CD4-positive, alpha-beta T cell treated with Interleukin-4 for 1 hour (primary cell): ENCODE data around the gene MPRIP.
"Not testable (repeated sequence)": the region's sequence is repeated elsewhere in the genome, so short reads cannot be mapped to it uniquely, and the experiment has no call there.

ENCODE experiments used
- DNase-seq, 2 donors: peaks; one replicate each; pipeline ENCODE4 v3.0.0-alpha.2; 2020 to 2022

Gene MPRIP

DNA sequence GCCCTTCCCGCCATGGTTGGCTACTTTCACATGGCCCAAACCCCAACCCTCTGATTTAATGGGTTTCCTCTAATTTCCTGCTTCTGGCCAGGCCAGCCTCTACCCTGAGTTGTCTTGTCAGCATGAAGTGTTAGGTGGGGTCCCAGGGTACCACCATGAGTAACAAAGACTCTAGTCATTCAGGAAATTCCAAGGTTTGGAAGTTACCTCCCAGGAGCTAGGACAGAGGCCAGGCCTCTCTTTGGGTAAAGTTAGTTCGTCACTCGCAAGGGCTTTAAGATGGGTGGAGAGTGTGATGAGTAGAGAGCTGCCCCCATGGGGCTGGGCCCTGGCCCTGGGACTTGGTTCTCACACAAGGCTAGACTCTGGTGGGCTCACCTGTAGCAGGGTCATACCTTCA is 109.3 kb downstream of the MPRIP start:
- no peak for DNase-seq

DNA sequence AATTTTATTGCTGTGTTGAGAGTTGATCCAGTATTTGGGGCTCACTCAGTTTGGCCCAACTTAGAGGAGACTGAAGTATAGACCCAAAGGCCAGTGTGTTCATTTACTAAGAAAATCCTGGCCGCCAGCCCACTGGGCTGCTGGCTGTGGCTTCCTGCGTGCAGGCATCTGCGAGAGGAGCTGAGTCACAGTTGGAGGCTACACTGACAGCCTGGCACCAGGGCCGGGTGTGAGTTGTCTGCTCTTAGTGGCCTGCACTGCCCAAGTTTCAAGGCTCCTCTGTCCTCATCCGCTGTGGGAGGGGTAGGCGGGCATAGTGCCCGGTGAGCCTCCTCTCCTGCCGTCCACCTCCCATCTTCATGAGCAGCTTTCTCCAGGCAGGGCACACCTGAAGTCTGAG is 109.7 kb downstream of the MPRIP start:
- DNase-seq: peak in 1 of 2 donors; percentile 45

DNA sequence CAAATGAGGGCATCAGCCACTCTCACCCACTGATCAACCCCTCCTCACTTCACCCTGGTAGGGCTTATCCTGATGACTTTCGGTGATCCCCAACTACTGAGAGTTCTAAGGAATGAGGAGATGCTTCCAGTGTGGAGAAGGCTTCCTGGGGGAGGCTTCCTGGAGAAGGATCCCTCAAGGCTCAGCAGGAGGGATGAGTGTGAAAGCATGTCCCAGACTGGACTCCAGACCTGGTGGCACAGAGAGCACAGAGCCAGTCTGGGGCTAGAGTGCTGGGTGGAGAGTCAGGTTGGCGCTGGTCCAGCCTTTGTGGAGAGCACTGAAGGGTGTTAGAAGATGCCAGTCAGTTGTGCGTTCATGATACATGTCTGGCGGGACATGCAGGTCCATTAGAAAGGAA is 110.1 kb downstream of the MPRIP start:
- DNase-seq: no peak

DNA sequence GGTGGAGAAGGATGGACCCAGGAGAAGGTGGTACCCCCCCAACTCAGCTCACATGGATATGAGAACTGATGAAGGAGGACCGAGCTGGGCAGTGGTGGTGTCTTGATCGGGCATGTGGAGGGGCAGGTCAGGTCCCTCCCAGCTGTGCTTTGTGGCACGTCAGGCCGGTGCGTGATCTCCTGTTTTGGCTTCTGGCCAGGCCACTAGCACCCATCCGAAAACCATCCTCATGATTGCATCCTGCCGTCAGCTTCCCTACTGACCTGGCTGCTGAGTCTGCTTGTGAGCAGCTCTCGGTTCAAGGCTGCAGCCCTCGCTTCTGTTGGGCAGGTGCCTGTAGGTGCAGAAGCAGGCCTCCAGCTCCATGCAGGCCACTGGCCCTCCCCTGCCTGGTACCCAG is 110.8 kb downstream of the MPRIP start:
- DNase-seq: no peak

DNA sequence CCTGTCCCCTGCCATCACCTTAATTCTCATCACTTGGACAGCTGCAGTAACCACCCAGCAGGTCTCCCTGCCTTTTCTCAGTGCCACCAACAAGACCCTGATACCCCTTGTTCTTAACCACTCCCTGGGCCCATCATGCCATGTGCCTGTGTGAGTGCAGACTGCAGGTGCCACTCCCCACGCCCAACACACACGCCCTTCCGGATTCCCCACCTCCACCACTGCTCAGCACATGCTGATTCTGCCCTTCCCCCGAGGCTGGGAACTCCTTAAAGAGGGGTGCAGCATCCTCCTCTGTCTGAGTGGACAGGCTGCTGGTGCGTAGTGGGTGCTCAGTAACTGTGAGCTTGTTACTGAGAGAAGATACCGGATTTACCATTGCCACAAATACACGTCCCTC is 111.5 kb downstream of the MPRIP start:
- DNase-seq: no peak

DNA sequence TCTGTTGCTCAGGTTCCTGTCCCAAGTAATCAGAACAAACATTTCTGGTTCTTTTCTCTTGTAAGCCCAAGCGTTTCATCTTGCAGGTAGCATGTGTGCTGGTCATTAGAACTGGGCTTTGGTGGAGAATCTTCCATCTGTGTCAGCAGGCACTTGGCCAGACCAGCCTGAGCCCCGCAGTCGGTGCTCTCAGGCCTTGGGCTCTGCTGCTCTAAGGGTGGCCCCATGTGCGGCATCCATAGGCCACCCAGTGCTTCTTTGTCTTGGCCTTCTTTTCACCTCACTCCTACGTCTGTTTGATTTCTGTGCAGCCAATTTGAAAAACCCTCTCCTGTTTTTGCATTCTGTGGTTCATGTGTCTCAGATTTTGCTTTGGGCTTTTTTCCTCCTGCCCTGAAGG is 112.3 kb downstream of the MPRIP start:
- no peak for DNase-seq

DNA sequence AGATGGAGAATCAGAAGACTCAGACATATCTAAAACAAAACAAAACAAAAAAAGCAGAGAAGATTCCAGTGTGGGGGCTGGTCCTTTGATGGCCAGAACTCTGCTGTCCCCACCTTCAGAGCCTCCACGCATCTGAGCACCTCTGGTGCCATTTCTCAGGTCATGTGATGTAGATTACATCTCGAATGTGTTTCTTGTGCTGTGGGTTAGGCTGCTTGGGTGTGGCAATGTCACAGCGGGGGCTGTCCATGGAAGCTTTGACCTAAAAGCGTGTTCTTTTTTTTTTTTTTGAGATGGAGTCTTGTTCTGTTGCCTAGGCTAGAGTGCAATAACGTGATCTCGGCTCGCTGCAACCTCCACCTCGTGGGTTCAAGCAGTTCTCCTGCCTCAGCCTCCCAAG is 112.7 kb downstream of the MPRIP start:
- DNase-seq: peak in 1 of 2 donors; percentile 25

DNA sequence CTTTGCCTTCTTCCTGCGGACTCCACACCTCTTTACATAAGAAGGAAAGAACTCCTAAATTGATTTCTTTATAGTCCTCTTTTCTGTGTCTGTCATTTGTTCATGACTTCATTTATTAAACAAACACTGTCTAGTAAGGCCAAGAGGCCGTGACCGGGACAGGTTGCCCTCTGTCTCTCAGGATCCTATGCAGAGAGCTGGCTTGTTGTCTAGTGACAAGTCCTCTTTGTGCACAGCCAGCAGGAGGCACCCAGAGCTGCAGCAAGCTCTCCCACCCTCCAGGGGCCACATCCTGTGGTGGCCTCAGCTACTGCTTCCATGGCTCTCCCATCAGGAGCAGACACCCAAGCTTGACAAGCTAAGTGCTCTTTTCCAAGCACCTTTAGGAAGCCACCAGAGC is 113.3 kb downstream of the MPRIP start:
- DNase-seq: peak in 1 of 2 donors; percentile 27

DNA sequence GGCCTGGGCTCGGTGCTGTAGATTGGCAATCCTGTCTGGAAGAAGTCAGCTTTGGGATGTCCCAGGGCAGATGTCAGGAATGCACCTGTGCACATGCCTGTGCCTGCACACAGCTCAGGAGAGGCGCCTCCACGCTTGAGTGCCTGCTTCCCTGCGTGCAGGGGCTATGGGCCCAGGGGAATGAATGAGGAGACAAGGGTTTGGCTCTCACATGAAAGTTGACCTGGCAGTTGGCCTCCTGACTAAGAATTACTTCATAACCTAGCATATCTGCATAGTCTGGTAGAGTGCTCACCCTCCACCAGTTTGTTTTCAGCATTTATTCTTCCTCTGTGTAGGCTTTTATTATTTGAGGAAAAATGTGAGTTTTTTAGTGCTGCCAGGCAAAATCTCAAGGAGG is 113.8 kb downstream of the MPRIP start:
- DNase-seq: no peak

DNA sequence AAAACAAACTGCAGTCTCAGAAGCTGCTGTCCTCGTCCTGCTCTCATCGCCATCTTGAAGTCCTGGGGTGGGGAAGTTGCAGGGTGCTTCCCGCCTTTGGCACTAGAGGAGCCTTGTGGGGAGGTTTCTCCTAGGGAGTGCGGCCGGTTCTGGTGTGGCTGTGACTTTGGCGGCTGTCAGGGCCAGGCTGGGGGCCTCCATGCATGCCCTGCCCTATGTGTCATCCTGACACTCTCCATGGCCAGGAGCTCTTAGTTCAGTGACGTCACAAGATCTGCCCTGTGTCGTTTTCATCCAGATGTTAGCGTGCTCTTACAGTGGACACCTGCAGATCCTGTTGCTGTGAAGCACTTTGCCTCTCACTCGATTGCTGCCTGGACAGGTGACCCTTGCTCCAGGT is 114.3 kb downstream of the MPRIP start:
- no peak for DNase-seq

DNA sequence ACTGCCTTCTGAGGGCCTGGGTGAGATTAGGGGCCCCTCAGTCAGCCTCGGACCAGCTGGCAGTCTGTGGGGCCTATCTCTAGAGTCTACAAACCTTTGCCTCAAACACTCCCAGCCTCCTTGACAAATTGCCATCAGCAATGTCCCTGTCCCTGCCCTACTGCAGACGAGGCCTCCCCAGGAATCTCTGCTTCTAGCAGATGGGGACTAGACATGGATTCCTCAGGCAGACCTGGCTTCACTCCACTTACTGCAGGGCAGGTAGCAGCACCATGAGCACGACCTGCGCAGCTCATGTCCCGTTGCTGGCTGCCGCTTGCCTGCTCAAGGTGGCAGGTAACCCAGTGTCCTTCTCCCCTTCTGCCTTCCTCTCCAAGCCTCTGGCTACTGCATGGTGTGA is 114.8 kb downstream of the MPRIP start:
- no peak for DNase-seq

DNA sequence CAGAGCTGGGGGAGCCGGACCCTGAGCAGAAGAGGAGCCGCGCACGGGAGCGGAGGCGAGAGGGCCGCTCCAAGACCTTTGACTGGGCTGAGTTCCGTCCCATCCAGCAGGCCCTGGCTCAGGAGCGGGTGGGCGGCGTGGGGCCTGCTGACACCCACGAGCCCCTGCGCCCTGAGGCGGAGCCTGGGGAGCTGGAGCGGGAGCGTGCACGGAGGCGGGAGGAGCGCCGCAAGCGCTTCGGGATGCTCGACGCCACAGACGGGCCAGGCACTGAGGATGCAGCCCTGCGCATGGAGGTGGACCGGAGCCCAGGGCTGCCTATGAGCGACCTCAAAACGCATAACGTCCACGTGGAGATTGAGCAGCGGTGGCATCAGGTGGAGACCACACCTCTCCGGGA is 116.2 kb downstream of the MPRIP start:
- DNase-seq: not testable (repeated sequence)

DNA sequence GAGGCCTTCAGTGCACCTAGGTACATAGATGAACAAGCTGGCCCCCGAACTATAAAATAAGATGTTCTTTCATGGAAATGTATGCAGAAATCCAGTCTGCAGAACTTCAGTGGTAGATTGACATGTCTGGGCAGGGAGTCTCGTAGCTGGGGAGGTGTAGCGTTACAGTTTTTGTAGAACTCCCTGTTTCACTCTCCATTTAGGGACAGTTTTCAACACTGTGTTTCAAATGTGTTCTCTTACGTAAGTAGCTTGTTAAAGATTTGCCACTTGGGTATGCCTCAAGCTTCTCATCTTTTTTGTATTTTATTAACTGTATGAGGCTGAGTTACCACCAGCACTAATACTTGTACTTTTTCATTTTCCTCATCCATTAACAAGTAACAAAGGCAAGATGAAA is 117.3 kb downstream of the MPRIP start:
- no peak for DNase-seq

DNA sequence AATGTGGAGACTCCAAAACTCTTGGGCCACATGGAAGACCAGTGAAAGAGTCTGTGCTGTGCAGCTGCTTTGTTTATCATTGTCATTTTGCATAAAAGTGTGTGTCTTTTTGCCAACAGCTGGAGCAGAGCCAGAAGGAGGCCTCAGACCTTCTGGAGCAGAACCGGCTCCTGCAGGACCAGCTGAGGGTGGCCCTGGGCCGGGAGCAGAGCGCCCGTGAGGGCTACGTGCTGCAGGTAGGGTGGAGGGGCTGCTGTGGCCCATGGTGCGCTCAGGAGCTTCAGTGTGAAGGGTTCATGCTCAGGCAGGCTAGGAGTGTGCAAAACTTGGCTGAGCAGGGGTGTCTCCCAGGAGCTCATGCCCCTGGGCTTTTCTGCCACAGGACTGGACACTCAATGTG is 118.9 kb downstream of the MPRIP start:
- DNase-seq: no peak

DNA sequence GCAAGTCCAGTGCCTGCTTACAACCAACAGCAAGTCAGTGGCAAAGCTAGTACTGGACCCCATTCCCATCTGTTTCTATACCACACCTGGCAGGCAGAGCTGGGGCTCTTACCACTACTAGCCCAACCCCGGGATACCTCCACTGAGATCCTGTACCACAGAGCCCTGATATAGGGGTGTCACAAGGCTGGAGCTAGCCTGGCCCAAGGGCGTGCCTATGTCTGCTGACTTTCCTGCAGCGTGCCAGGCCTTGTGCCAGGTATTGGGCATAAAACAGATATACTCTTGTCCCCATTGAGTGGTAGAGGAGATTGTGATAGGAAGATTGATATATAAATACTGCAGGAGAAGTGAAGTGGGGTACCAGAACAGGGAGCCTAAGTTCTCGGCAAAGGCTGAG is 119.5 kb downstream of the MPRIP start:
- no peak for DNase-seq

DNA sequence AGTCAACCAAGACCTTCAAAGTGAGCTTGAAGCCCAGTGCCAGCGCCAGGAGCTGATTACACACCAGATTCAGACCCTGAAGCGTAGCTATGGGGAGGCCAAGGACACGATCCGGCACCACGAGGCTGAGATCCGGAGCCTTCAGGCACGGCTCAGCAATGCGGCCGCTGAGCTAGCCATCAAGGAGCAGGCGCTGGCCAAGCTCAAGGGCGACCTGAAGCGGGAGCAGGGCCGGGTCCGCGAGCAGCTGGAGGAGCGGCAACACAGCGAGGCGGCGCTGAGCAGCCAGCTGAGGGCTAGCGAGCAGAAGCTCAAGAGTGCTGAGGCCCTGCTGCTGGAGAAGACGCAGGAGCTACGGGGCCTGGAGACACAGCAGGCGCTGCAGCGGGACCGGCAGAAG is 121.9 kb downstream of the MPRIP start:
- no peak for DNase-seq

DNA sequence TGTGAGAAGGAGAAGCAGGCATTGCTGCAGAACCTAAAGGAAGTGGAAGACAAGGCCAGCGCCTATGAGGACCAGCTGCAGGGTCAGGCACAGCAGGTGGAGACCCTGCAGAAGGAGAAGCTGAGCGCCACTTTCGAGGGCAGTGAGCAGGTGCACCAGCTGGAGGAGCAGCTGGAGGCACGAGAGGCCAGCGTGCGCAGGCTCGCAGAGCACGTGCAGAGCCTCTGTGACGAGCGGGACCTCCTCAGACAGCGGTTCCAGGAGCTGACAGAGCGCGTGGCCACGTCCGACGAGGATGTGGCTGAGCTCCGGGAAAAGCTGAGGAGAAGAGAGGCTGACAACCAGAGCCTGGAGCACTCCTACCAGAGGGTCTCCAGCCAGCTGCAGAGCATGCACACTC is 122.4 kb downstream of the MPRIP start:
- DNase-seq: no peak

DNA sequence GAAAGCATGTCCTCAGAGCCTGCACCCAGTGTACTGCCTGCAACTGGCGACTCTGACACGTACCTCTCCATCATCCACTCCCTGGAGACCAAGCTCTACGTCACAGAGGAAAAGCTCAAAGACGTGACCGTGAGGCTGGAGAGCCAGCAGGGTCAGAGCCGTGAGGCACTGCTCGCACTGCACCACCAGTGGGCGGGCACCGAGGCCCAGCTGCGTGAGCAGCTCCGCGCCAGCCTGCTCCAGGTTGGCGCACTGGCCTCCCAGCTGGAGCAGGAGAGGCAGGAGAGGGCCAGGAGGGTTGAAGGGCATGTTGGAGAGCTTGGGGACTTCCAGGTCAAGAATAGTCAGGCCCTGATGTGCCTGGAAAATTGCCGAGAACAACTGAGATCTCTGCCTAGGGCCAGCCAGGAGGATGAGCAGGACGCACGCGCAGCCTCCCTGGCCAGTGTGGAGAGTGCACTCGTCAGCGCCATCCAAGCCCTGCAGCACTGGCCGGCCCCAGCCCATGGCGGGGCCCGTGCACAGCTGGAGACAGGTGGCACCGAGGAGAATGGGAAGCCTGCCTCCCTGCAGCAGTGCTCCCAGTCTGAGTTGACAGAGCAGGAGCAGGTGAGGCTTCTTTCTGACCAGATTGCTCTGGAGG is 123.5 kb downstream of the MPRIP start:
- no peak for DNase-seq

DNA sequence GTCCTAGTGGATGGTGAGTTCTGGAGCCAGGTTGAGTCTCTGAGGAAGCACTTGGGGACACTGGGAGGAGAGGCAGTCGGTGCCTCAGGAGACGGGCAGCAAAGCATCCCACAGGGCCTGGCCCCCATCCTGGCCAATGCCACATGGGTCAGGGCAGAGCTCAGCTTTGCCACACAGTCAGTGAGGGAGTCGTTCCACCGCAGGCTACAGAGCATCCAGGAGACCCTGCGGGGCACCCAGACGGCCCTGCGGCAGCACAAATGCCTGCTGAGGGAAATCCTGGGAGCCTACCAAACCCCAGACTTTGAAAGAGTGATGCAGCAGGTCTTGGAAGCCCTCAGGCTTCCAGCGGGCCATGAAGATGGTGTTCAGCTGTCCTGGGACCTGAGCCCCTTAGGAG is 124.2 kb downstream of the MPRIP start:
- no peak for DNase-seq

DNA sequence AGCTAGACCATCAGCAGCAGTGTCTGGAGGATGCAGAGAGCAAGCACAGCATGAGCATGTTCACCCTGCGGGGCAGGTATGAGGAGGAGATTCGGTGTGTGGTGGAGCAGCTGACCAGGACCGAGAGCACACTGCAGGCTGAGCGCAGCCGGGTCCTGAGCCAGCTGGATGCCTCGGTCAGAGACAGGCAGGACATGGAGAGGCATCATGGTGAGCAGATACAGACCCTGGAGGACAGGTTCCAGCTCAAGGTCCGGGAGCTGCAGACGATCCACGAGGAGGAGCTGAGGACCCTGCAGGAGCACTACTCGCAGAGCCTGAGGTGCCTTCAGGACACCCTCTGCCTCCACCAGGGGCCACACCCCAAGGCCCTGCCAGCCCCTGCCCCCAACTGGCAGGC is 125.1 kb downstream of the MPRIP start:
- no peak for DNase-seq

DNA sequence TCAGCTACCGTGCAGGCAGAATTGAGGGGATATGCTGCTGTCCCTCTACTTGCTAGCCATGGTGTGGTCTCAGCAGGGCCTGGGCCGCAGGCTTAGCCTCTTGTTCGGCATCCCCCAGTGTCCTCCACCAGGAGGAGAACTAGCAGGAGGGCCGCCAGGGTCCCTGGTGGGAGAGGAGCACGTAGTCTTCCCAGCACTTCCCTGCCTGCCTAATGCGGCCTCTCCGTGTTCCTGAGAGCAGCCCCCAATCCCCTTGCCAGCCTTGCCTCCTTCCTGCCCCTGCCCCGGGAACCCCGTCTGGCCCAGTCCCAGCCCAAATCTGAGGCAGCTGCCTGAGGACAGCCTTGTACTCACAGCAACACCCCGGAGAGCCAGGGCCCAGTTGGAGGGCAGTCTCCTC is 125.7 kb downstream of the MPRIP start:
- DNase-seq: no peak

DNA sequence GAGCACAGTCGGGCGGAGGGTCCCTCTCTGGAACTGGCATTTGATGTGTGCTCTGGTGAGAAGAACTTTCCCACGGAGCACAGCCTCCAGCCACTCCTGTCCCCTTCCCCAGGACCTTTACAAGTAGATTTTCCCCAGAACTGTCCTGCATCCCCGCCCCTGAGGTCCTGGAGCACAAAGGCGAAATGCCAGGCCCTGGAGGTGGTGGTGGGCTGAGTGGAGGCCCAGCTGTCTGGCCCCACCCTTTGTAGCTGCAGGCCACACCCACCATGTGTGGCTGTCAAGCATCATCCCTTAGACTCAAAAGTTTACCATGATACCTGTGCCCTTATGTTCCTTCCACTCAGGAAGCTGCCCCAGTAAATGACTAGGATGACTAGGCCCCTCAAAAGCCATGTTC is 126.1 kb downstream of the MPRIP start:
- no peak for DNase-seq

DNA sequence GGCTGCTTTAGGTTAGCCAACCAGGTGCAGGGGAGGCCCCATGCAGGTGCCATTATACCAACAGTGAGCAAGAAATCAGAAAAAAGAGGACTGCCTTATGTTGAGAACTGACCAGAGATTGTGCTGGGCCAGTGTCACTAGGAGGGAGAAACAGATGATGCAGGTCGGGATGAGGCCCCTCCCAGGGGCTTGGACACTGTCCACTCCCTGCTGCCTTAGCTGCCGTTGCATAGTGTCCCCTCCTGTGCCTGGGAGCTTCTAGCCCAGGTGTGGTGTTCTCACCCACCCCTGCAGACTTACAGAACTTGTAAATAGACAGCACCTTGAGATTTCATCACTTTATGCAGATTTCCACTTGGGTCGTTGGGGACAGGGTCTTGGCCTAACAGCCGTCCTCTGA is 127.1 kb downstream of the MPRIP start:
- DNase-seq: no peak

DNA sequence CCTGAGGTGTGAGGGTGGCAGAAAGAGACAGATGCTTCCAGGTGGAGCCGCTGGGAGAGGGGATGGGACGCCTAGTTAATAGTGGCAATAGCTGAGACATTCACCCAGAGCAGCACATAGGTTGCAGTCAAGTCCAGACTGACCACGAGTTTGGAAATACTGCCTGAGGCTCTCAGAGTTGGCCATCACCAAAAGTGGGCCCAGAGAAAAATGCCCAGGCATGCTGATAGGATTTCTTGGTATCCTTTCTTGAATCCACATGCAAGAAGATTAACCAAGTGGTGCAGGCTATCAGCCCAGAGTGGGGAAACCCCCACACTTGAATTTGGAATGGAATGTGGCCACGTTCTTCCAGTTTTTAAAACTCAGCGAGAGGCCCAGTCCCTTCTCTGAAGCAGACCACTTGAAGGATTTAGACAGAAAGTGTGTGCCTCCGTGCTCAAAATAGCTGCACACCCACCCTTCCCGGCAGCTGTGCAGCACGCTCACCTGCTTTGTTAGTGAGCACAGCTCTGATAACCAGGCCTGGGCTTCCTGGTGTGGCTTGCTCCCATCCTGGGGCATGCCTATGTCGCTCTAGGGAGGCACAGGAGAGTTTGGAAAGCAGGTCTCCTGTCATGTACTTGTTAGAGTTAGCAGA is 128.2 kb downstream of the MPRIP start:
- no peak for DNase-seq

DNA sequence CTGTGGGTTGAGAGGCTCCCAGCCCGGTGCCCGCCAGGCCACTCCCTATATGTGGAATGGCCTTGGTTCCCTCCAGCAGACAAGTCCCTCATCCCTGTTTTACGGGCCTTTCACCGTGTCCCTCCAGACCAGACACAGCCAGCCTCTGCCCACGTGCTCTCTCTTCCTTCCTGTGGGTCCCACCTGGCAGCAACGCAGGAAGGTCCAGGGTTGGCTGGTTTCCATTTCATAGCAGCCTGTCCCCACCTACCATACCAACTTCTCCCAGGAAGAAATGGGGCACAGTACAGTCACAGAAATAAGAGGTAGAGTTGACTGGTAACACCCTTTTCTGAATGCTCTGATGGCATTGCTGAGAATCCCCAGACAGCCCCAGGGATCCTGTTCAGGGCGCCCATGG is 128.9 kb downstream of the MPRIP start:
- no peak for DNase-seq
